TTC549 (cell line): ENCODE measurements around the gene ERO1A.

ENCODE experiments used
- FAIRE-seq: peaks from 2 replicates; lab custom pipeline; 2012; peaks lifted over from hg19 to GRCh38; lab: Jason Lieb, UNC

Gene ERO1A

DNA sequence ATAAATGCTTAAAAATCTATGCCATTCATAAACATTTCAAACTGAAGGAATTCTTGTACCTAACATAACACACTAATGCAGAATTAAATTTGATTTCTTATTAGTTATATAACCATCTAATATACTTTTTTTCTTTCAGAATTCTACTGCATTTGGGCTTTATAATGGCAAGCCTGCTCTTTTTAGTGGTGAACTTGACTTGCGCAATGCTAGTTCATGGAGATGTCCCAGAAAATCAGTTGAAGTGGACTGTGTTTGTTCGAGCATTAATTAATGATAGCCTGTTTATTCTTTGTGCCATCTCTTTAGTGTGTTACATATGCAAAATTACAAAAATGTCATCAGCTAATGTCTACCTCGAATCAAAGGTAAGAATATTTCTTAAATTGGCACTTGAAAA lies 95.4 kb downstream of the ERO1A start:
- no peak for FAIRE-seq

GRCh38 chr14:52598568-52598967 lies 96.8 kb downstream of the ERO1A start:
- no peak for FAIRE-seq

DNA sequence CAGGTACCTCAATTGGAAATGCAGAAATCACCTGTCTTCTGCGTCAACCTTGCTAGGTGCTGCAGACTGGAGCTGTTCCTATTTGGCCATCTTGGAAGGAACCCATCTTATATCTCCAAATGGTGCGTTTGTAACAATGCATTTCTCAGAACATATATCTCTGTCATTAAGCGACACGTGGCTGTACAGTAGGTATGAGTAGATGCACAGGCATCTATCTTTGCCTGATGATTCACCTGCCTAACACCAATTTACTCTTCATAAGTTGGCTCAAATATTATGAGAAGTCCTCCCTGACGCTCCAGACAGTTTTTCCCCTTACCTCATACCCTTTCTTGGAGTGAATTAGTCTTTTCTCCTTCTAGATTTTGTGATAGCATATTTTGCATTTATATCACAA lies 98.5 kb downstream of the ERO1A start:
- FAIRE-seq, result no peak

- no peak for FAIRE-seq
These were observed 99.0 kb downstream of the ERO1A start for GRCh38 chr14:52596320-52596719.

DNA sequence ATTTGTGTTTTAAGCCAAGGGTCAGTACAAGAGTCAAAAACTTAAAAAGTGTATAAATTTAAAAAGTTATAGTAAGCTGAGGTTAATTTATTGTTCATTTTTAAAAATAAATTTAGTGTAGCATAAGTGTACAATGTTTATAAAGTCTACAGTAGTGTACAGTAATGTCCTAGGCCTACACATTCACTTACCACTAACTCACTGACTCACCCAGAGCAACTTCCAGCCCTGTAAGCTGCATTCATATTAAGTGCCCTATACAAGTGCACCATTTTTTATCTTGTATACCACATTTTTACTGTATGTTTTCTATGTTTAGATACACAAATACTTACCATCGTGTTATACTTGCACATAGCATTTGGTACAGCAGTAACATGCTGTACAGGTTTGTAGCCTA lies 105.0 kb downstream of the ERO1A start:
- FAIRE-seq, result no peak
